Brain microvascular endothelial cell (primary cell): ENCODE data around the gene TMEM82.

Source experiments
- DNase-seq: peaks from one replicate; pipeline ENCODE4 v3.0.0-alpha.2; 2020
- H3K27ac ChIP-seq: fragments of 250-450 bp; sonication (Bioruptor Pico); 2 replicates; pipeline ENCODE4 v1.5.1; 2020; ENCODE audit warnings: mild to moderate bottlenecking, moderate library complexity
- H3K27me3 ChIP-seq: fragments of 250-450 bp; sonication (Bioruptor Pico); replicated peaks from 2 replicates; pipeline ENCODE4 v1.5.1; 2020; ENCODE audit warnings: mild to moderate bottlenecking
- H3K36me3 ChIP-seq: fragments of 250-450 bp; sonication (Bioruptor Pico); replicated peaks from 2 replicates; pipeline ENCODE4 v1.5.1; 2020; ENCODE audit warnings: mild to moderate bottlenecking
- H3K4me3 ChIP-seq: 2 replicates; pipeline ENCODE4 v1.5.1; 2011; ENCODE audit warnings: low read depth, mild to moderate bottlenecking, control low read depth, low read length, moderate library complexity
- CTCF ChIP-seq: IDR thresholded peaks from 2 replicates; pipeline ENCODE4 v1.5.1; 2011; ENCODE audit warnings: low read depth, mild to moderate bottlenecking, moderate library complexity, low read length, control low read depth, inconsistent platforms; ENCODE audit errors: missing control alignments
- in situ Hi-C: cut with HindIII; loops from 2 replicates; pipeline ENCODE4 v1.10.0; 2017; ENCODE audit warnings: low sequenced_read_pairs, low pct_ligation_motif_present

Gene TMEM82

GRCh38 chr1:15738416-15739113 is 3.7 kb upstream of the TMEM82 start:
- H3K36me3 ChIP-seq: peaks cover 10% of the 10 kb centered on the region
- no peak overlapping the region for H3K4me3 ChIP-seq
- TF ChIP-seq CTCF: no peak
- DNase-seq: no peak
- in situ Hi-C loops: no loop called here
- no peak overlapping the region for H3K27ac ChIP-seq
- no peaks in the 10 kb centered on the region for H3K27me3 ChIP-seq

GRCh38 chr1:15739259-15739658 is 3.0 kb upstream of the TMEM82 start:
- no peak for TF ChIP-seq CTCF
- H3K36me3 ChIP-seq: peaks cover 3% of the 10 kb centered on the region
- H3K27me3 ChIP-seq: no peaks in the 10 kb centered on the region
- no peak overlapping the region for H3K4me3 ChIP-seq
- no peak for DNase-seq
- in situ Hi-C loops: no loop called here
- no peak overlapping the region for H3K27ac ChIP-seq

GRCh38 chr1:15739745-15740144 is 2.6 kb upstream of the TMEM82 start:
- in situ Hi-C loops: no loop called here
- peak; percentile 44 for TF ChIP-seq CTCF
- DNase-seq: no peak
- H3K4me3 ChIP-seq: no peak overlapping the region
- no peak overlapping the region for H3K27ac ChIP-seq
- H3K36me3 ChIP-seq: peaks cover under 1% of the 10 kb centered on the region
- no peaks in the 10 kb centered on the region for H3K27me3 ChIP-seq

GRCh38 chr1:15740924-15741850 is 1.1 kb upstream of the TMEM82 start:
- H3K27ac ChIP-seq: no peak overlapping the region
- no peaks in the 10 kb centered on the region for H3K27me3 ChIP-seq
- in situ Hi-C loops: no loop called here
- peak; percentile 97 for TF ChIP-seq CTCF
- no peaks in the 10 kb centered on the region for H3K36me3 ChIP-seq
- H3K4me3 ChIP-seq: no peak overlapping the region
- DNase-seq: peak; percentile 47

DNA sequence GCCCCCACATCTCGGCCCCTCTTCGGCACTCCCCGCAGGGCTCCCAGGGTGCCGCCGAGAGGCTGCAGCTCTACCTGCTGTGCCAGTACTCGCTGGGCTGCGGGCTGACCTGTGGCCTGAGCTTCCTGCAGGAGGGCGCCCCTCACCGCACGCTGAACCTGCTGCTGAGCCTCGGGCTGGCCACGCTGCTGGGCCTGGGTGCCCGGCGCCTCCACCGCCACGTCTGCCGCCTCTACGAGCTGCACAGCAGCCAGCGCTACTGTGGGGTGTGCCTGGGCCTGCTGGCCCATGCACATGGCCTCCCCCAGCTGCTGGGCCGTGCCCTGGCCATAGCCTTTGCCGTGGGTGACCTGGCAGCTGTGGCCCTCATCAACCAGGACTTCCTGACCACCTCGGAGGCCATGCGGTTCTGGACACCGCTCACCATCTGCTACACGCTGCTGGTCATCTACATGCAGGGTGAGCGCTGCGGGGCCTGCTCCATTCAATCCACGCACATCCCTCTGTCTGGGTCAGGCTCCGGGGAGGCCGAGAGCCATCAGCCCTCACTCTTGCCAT is 1.9 kb downstream of the TMEM82 start:
- TF ChIP-seq CTCF: no peak
- Histone ChIP-seq H3K36me3 (no peaks in the 10 kb centered on the region), H3K27ac (no peak overlapping the region), H3K27me3 (no peaks in the 10 kb centered on the region), H3K4me3 (no peak overlapping the region)
- in situ Hi-C loops: no loop called here
- DNase-seq: no peak
